NB4 (cell line): ENCODE measurements around the gene MRPL36.

Experiments used
- CTCF ChIP-seq: IDR thresholded peaks from one replicate; pipeline ENCODE4 v1.5.1; 2012; ENCODE audit warnings: low read depth, low read length
- MAX ChIP-seq: IDR thresholded peaks from 2 replicates; pipeline ENCODE4 v1.6.1; 2011; ENCODE audit warnings: low read depth, low read length
- POLR2A ChIP-seq: IDR thresholded peaks from 2 replicates; pipeline ENCODE4 v1.6.1; 2011; ENCODE audit warnings: mild to moderate bottlenecking; ENCODE audit not compliant: insufficient read length; ENCODE audit errors: extremely low read depth

GRCh38 chr5:1779782-1780613 is 19.6 kb downstream of the MRPL36 start:
- TF ChIP-seq CTCF = no peak
- TF ChIP-seq MAX = no peak
- TF ChIP-seq POLR2A = no peak
